ENCODE data around the gene RAPH1. TPM values are rescaled to one million over a fixed set of nuclear protein-coding genes. Genes with fewer than 3 reads are reported as not detected.
A peak's percentile ranks its signal among the peaks of the same experiment; 100 is the strongest.

The RAPH1 gene
- total RNA-seq, 1 donor from 2014 or later, result 50.4 TPM

- Mint-ChIP-seq H3K4me1 (ENCODE audit: low read depth, unreplicated experiment) (peaks cover 21% of the 10 kb centered on the region), H3K9me3 (ENCODE audit: unreplicated experiment) (no peaks in the 10 kb centered on the region), H3K36me3 (ENCODE audit: low read depth, unreplicated experiment) (no peaks in the 10 kb centered on the region), H3K4me3 (ENCODE audit: unreplicated experiment) (no peak overlapping the region), H3K27me3 (ENCODE audit: low read depth, unreplicated experiment) (no peaks in the 10 kb centered on the region), H3K27ac (ENCODE audit: unreplicated experiment) (no peak overlapping the region)
- FAIRE-seq (no peak), DNase-seq (ENCODE audit: low read depth) (no peak)
- Histone ChIP-seq H3K9ac (ENCODE audit: low read length) (no peak overlapping the region), H3K27ac (ENCODE audit: low read depth, low read length) (no peak overlapping the region), H3K4me2 (ENCODE audit: low read length) (no peak overlapping the region), H2AFZ (ENCODE audit: low read depth, low read length) (no peak overlapping the region), H3K79me2 (ENCODE audit: insufficient read depth, low read length) (no peaks in the 10 kb centered on the region), H3K4me3 (ENCODE audit: insufficient read depth, low read depth, low read length) (no peak overlapping the region), H3K4me1 (ENCODE audit: insufficient read depth, low read length) (no peaks in the 10 kb centered on the region), H3K9me3 (ENCODE audit: insufficient read depth, low read depth, low read length) (no peaks in the 10 kb centered on the region), H3K27me3 (ENCODE audit: insufficient read depth, low read length) (no peaks in the 10 kb centered on the region), H3K36me3 (ENCODE audit: insufficient read depth, low read length) (no peaks in the 10 kb centered on the region), H4K20me1 (ENCODE audit: insufficient read depth, low read length) (no peaks in the 10 kb centered on the region)
- no peak for TF ChIP-seq CTCF (IDR thresholded peaks at IDR 0.05; ENCODE audit: insufficient read depth, low read depth, low read length)
- TF ChIP-seq EZH2 (IDR thresholded peaks at IDR 0.05; ENCODE audit: insufficient read depth, low read length), result no peak
Measured at GRCh38 chr2:203548887-203549286, 13.8 kb upstream of the RAPH1 start.

GRCh38 chr2:203547356-203547755 lies 12.3 kb upstream of the RAPH1 start:
- Histone ChIP-seq H3K4me3 (ENCODE audit: insufficient read depth, low read depth, low read length) (no peak overlapping the region), H3K9ac (ENCODE audit: low read length) (no peak overlapping the region), H4K20me1 (ENCODE audit: insufficient read depth, low read length) (no peaks in the 10 kb centered on the region), H3K27ac (ENCODE audit: low read depth, low read length) (no peak overlapping the region), H3K36me3 (ENCODE audit: insufficient read depth, low read length) (no peaks in the 10 kb centered on the region), H3K4me1 (ENCODE audit: insufficient read depth, low read length) (no peaks in the 10 kb centered on the region), H2AFZ (ENCODE audit: low read depth, low read length) (no peak overlapping the region), H3K9me3 (ENCODE audit: insufficient read depth, low read depth, low read length) (no peaks in the 10 kb centered on the region), H3K27me3 (ENCODE audit: insufficient read depth, low read length) (no peaks in the 10 kb centered on the region), H3K4me2 (ENCODE audit: low read length) (no peak overlapping the region), H3K79me2 (ENCODE audit: insufficient read depth, low read length) (no peaks in the 10 kb centered on the region)
- FAIRE-seq (peak; percentile 13), DNase-seq (ENCODE audit: low read depth) (no peak)
- Mint-ChIP-seq H3K27me3 (ENCODE audit: low read depth, unreplicated experiment) (peaks cover 2% of the 10 kb centered on the region), H3K36me3 (ENCODE audit: low read depth, unreplicated experiment) (no peaks in the 10 kb centered on the region), H3K4me3 (ENCODE audit: unreplicated experiment) (no peak overlapping the region), H3K27ac (ENCODE audit: unreplicated experiment) (no peak overlapping the region), H3K9me3 (ENCODE audit: unreplicated experiment) (no peaks in the 10 kb centered on the region), H3K4me1 (ENCODE audit: low read depth, unreplicated experiment) (peaks cover 17% of the 10 kb centered on the region)
- TF ChIP-seq CTCF (IDR thresholded peaks at IDR 0.05; ENCODE audit: insufficient read depth, low read depth, low read length) (no peak), EZH2 (IDR thresholded peaks at IDR 0.05; ENCODE audit: insufficient read depth, low read length) (no peak)

- Histone ChIP-seq H2AFZ (ENCODE audit: low read depth, low read length) (no peak overlapping the region), H3K27ac (ENCODE audit: low read depth, low read length) (no peak overlapping the region), H3K36me3 (ENCODE audit: insufficient read depth, low read length) (no peaks in the 10 kb centered on the region), H3K4me1 (ENCODE audit: insufficient read depth, low read length) (no peaks in the 10 kb centered on the region), H3K4me3 (ENCODE audit: insufficient read depth, low read depth, low read length) (no peak overlapping the region), H3K4me2 (ENCODE audit: low read length) (no peak overlapping the region), H4K20me1 (ENCODE audit: insufficient read depth, low read length) (no peaks in the 10 kb centered on the region), H3K27me3 (ENCODE audit: insufficient read depth, low read length) (no peaks in the 10 kb centered on the region), H3K9me3 (ENCODE audit: insufficient read depth, low read depth, low read length) (no peaks in the 10 kb centered on the region), H3K9ac (ENCODE audit: low read length) (no peak overlapping the region), H3K79me2 (ENCODE audit: insufficient read depth, low read length) (no peaks in the 10 kb centered on the region)
- Mint-ChIP-seq H3K9me3 (ENCODE audit: unreplicated experiment) (no peaks in the 10 kb centered on the region), H3K27ac (ENCODE audit: unreplicated experiment) (no peak overlapping the region), H3K4me1 (ENCODE audit: low read depth, unreplicated experiment) (peaks cover 8% of the 10 kb centered on the region), H3K4me3 (ENCODE audit: unreplicated experiment) (no peak overlapping the region), H3K36me3 (ENCODE audit: low read depth, unreplicated experiment) (no peaks in the 10 kb centered on the region), H3K27me3 (ENCODE audit: low read depth, unreplicated experiment) (peaks cover 2% of the 10 kb centered on the region)
- DNase-seq (ENCODE audit: low read depth), result no peak
- no peak for FAIRE-seq
- TF ChIP-seq EZH2 (IDR thresholded peaks at IDR 0.05; ENCODE audit: insufficient read depth, low read length) (no peak), CTCF (IDR thresholded peaks at IDR 0.05; ENCODE audit: insufficient read depth, low read depth, low read length) (no peak)
Measured at GRCh38 chr2:203544402-203544801, 9.3 kb upstream of the RAPH1 start.
